Adrenal gland (tissue), 12 donors: ENCODE results near the gene GUCY1A1. TPM values are rescaled to one million over a fixed set of nuclear protein-coding genes. Genes with fewer than 3 reads are reported as not detected.
A peak's percentile ranks its signal among the peaks of the same experiment; 100 is the strongest.

Experiments
- DNase-seq, 7 donors: peaks; one replicate each; pipeline ENCODE4 v3.0.0-alpha.2; 2019 to 2020
- H3K27ac ChIP-seq, 5 donors: fragments of 200-600 bp; sonication (generic) in 4 of 5; 1 replicate in 3 of 5; 2 replicates in 2 of 5; pipeline versions ENCODE4 v1.5.1 to v1.8.0; 2016 to 2020; ENCODE audit warnings: mild to moderate bottlenecking in 1 of 5
- H3K27me3 ChIP-seq: fragments of 200-600 bp; 2 replicates; pipeline ENCODE4 v1.8.0; 2021
- H3K36me3 ChIP-seq, 2 donors: fragments of 200-600 bp; replicated peaks in 1 of 2; 1 replicate in 1 of 2; 2 replicates in 1 of 2; pipeline versions ENCODE4 v1.5.1 to v1.8.0; 2018 to 2022
- H3K4me1 ChIP-seq, 2 donors: fragments of 200-600 bp; replicated peaks in 1 of 2; 1 replicate in 1 of 2; 2 replicates in 1 of 2; pipeline versions ENCODE4 v1.5.1 to v1.8.0; 2018 to 2021
- H3K4me3 ChIP-seq, 4 donors: fragments of 200-600 bp; sonication (generic) in 3 of 4; one replicate each; pipeline ENCODE4 v1.5.1; 2016 to 2018
- H3K9me3 ChIP-seq, 3 donors: fragments of 200-600 bp; sonication (generic) in 1 of 3; replicated peaks in 1 of 3; 1 replicate in 2 of 3; 2 replicates in 1 of 3; pipeline versions ENCODE4 v1.5.1 to v1.8.0; 2016 to 2021
- POLR2A ChIP-seq, 2 donors: fragments of 450-650 bp; IDR thresholded peaks; one replicate each; pipeline ENCODE4 v1.6.1; 2017; ENCODE audit warnings: antibody characterized with exemption in 2 of 2, mild to moderate bottlenecking in 2 of 2, moderate library complexity in 1 of 2
- WGBS, 4 donors: extraction: QIAGEN DNeasy Blood & Tissue Kit in 2 of 4; methylation state at CpG; one replicate each; pipeline versions ENCODE4 v1.1.5 to v1.1.7; 2013 to 2017; 5-methylcytosine and 5-hydroxymethylcytosine counted together
- intact Hi-C, 2 donors: fragments of 100-400 bp; cut with DNase I; formaldehyde crosslinking; loops; one replicate each; pipeline versions ENCODE4 v1.14.1 to v1.15.0; 2022 to 2023
- polyA plus RNA-seq, 3 donors: library from polyadenylated mRNA; stranded (reverse); fragments of 200-250 nt in 2 of 3; fragments of 350-450 nt in 1 of 3; fragmentation: Illumina TruSeq in 1 of 3; extraction: RNeasy Lipid Tissue Mini Kit (QIAGEN cat#74804) in 1 of 3; gene quantifications; one replicate each; pipeline ENCODE4 v1.2.3, GENCODE V29; 2013 to 2014
- total RNA-seq, 9 donors: library from RNA; depleted of rRNA in 4 of 9; stranded (reverse); fragments of >200 nt in 4 of 9; fragments of 120-200 nt in 1 of 9; fragmentation: NEBNext Ultra II Directional in 1 of 9; extraction: Animal tissue kit (Norgen Biotek cat#: 25700) in 1 of 9; gene quantifications; one replicate each; pipeline versions ENCODE4 v1.1.0 to v1.2.4, GENCODE V29; 2013 to 2023
- TF ChIP-seq, protein P1 (sequence below), 6 experiments: fragments of 450-650 bp in 4 of 6; fragments of 200-600 bp in 2 of 6; sonication (generic) in 1 of 6; IDR thresholded peaks; 1 replicate in 5 of 6; 2 replicates in 1 of 6; pipeline versions ENCODE4 v1.5.1 to v1.8.0; 2016 to 2021; ENCODE audit warnings: antibody characterized with exemption in 6 of 6, mild to moderate bottlenecking in 2 of 6, moderate library complexity in 1 of 6
- donor health status: healthy with polysubstance abuse.
- donor health status: Bipolar disorder and iron deficiency.
- donor health status: DM: yes; HTN: yes; CAD: no.
- donor health status: DM: no; HTN: no; CAD: no.
- donor health status: DM: no; HTN: no; CAD: no.
- donor health status: DM: yes; HTN: yes; CAD: no.

GUCY1A1 gene
- total and polyA plus RNA-seq, 12 donors = 2.3 to 17.1 (median 10.3) TPM

DNA sequence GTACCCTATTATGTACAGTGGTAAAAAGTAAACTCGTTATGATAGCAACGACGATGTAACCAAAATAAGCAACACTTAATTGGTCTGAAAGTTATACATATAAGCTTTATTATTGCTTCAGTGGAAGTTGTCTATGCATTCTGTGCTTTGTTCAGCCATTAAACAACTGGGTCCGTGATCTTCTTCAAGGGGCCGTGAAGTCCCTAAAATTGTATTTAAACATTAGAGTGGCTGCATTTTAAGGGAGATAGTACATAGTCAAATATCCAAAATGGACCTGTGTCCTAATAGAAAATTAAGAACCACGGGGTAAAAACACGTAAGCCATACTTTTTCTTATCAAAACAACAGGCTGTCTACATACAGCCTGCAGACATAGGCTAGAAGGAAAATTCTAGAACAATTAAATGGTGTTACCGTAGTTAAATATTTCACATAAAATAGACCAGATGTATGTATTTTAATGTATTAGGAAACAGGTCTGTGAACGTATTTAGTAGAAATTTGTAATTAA lies 2.1 kb downstream of the GUCY1A1 start:
- intact Hi-C loops = no loop called here
- no peaks in the 10 kb centered on the region for H3K9me3 ChIP-seq
- peak overlapping the region in 1 of 5 donors; percentile 78 for H3K27ac ChIP-seq
- no peaks in the 10 kb centered on the region for H3K36me3 ChIP-seq
- peak overlapping the region in 1 of 4 donors; percentile 38 for H3K4me3 ChIP-seq
- TF ChIP-seq, protein P1, sequence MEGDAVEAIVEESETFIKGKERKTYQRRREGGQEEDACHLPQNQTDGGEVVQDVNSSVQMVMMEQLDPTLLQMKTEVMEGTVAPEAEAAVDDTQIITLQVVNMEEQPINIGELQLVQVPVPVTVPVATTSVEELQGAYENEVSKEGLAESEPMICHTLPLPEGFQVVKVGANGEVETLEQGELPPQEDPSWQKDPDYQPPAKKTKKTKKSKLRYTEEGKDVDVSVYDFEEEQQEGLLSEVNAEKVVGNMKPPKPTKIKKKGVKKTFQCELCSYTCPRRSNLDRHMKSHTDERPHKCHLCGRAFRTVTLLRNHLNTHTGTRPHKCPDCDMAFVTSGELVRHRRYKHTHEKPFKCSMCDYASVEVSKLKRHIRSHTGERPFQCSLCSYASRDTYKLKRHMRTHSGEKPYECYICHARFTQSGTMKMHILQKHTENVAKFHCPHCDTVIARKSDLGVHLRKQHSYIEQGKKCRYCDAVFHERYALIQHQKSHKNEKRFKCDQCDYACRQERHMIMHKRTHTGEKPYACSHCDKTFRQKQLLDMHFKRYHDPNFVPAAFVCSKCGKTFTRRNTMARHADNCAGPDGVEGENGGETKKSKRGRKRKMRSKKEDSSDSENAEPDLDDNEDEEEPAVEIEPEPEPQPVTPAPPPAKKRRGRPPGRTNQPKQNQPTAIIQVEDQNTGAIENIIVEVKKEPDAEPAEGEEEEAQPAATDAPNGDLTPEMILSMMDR (IDR thresholded peaks at IDR 0.05) = no peak
- TF ChIP-seq POLR2A (IDR thresholded peaks at IDR 0.05) = no peak
- 31 to 37% (median 33%) methylated on average over 9 of the region's 9 CpGs for WGBS, 4 donors
- H3K4me1 ChIP-seq = no peaks in the 10 kb centered on the region
- H3K27me3 ChIP-seq = no peaks in the 10 kb centered on the region
- DNase-seq = no peak

DNA sequence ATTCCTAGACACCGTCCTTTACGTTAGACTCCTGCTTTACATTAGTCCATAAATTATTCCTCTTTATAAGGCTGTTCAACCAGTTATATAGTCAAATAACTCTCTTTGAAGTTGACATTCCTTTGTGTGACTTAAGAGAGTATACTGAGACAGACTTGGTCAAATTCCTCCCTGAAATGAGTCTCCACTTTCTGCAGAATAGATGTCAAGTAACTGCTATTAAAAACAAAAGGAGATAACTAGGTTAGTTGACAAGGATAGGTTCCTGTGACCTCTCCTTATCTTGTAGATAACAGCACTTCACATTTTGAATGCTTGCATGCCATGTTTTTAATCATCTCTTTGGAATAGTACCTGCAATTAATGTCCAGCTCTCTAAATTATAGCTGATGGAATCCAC lies 5.7 kb downstream of the GUCY1A1 start:
- H3K27ac ChIP-seq = no peak overlapping the region
- no peaks in the 10 kb centered on the region for H3K27me3 ChIP-seq
- 62 to 74% (median 63%) methylated on average over 2 of the region's 2 CpGs for WGBS, 4 donors
- no peak for DNase-seq
- no peak overlapping the region for H3K4me3 ChIP-seq
- intact Hi-C loops = no loop called here
- peaks cover 3 to 4% of the 10 kb centered on the region in 2 donors for H3K4me1 ChIP-seq
- H3K9me3 ChIP-seq = no peaks in the 10 kb centered on the region
- TF ChIP-seq POLR2A (IDR thresholded peaks at IDR 0.05) = no peak
- no peaks in the 10 kb centered on the region for H3K36me3 ChIP-seq

DNA sequence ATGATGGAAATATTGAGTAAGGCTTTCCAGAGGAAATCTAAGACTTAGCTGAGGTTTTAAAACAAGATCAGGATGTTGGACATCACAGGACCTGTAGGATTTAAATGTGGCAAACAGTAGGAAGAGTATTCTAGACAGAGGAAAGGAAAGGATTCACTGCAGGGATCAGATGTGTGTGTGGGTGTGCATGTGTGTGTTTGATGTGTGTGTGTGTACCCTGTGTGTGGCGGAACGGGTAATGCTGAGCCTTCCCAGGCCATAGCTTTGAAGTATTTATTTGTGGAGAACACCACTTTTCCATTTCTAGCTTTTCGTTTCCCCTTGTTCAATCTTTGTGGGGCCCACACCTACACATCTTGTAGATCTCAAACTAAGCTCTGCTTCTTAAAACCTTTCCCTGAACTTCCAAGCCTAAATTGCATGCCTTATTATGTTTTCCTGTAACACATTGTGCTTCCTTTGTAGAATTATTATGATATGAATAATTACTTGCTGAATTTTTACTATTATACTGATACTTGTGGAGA lies 6.9 kb downstream of the GUCY1A1 start:
- DNase-seq = no peak
- Histone ChIP-seq H3K4me3 (no peak overlapping the region), H3K9me3 (no peaks in the 10 kb centered on the region), H3K4me1 (peaks cover 3 to 4% of the 10 kb centered on the region in 2 donors), H3K27me3 (no peaks in the 10 kb centered on the region), H3K36me3 (no peaks in the 10 kb centered on the region), H3K27ac (no peak overlapping the region)
- intact Hi-C loops = no loop called here
- 68 to 78% (median 73%) methylated on average over 3 of the region's 3 CpGs for WGBS, 4 donors
- TF ChIP-seq POLR2A (IDR thresholded peaks at IDR 0.05) = no peak
- TF ChIP-seq, protein P1 (IDR thresholded peaks at IDR 0.05) = no peak

DNA sequence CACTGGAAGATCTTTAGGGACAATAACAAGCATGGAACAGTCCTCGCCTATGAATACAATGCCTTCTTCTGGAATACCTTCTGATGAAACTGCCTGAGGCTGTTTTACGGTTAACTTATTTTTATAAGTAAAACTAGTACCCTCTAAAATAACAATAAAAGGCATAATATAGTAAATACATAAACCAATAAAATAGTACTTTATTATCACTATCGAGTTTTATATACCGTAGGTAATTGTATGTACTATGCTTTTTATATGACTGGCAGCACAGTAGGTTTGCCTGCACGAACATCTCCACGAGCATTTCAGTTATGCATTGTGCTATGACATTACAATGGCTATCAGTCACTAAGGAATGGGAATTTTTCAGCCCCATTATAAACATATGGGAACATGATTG lies 8.0 kb downstream of the GUCY1A1 start:
- 72 to 83% (median 76%) methylated on average over 6 of the region's 6 CpGs for WGBS, 4 donors
- H3K27me3 ChIP-seq = no peaks in the 10 kb centered on the region
- H3K27ac ChIP-seq = no peak overlapping the region
- peaks cover 3 to 4% of the 10 kb centered on the region in 2 donors for H3K4me1 ChIP-seq
- H3K9me3 ChIP-seq = no peaks in the 10 kb centered on the region
- no peak for DNase-seq
- H3K36me3 ChIP-seq = no peaks in the 10 kb centered on the region
- H3K4me3 ChIP-seq = no peak overlapping the region
- intact Hi-C loops = no loop called here
- TF ChIP-seq, protein P1 (IDR thresholded peaks at IDR 0.05) = no peak
- no peak for TF ChIP-seq POLR2A (IDR thresholded peaks at IDR 0.05)
